ENCODE measurements around the gene PPM1B.

DNA sequence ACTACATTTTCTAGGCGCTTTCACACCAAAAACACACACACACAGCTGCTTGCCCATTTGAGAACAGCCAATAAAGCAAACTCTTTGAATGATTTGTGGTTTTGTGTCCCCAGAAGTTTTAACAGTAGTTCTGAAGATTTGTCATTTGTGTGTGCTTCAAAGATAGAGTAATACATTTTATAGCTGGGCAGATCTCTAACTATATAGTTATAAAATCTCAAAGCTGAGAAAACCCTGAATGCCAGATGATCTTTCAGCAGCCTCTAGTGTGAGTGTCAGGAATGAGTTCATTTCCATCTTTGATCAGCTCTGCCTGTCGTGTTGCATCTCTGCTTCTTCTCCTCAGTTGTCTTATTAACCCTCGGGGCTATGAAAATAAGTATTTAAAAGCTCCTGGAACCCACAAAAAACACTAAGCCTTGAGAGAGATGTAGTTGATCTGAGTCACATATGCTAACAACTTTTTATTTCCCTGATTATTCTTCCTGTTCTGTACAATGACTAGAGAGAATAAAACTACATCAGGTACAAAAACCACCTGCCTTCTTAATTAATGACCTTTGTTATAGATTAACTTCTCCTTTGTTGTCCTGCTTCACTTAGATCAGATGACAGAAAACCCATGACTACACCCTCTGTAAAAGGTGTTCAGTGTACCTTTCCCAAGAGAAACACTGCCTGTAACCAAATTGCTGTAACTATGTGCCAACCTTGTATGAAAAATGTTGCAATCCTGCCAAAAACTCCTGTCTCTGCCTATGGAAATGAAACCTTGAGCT, 76.6 kb downstream of the PPM1B start:
- TF ChIP-seq EZH2 (IDR thresholded peaks at IDR 0.05; ENCODE audit: insufficient read depth, poor library complexity, severe bottlenecking) (no peak), EZH2phosphoT487 (IDR thresholded peaks at IDR 0.05; ENCODE audit: insufficient read depth, low read depth) (no peak)

All from GM23248 (cell line).